ENCODE data around the gene C2CD5.

GRCh38 chr12:22514875-22515274 lies 29.5 kb downstream of the C2CD5 start:
- TF ChIP-seq CTCF (conservative IDR thresholded peaks at IDR 0.05; ENCODE audit: low read depth, low read length) (no peak), EZH2 (IDR thresholded peaks at IDR 0.05; ENCODE audit: borderline replicate concordance, low read depth, low read length, poor library complexity, severe bottlenecking) (no peak)
